Mucosa of descending colon (tissue), 3 donors: ENCODE results near the gene FXYD5. TPM values are rescaled to one million over a fixed set of nuclear protein-coding genes. Genes with fewer than 3 reads are reported as not detected.

ENCODE experiments used
- ATAC-seq: fragments of 200-7000 bp; cut with Tn5 transposase; one replicate; pipeline ENCODE4 v1.9.1; 2020; ENCODE audit warnings: mild to moderate bottlenecking, moderate library complexity
- DNase-seq, 3 donors: peaks; one replicate each; pipeline ENCODE4 v3.0.0-alpha.2; 2020
- H3K36me3 ChIP-seq: fragments of 200-600 bp; one replicate; pipeline ENCODE4 v1.8.0; 2021; ENCODE audit warnings: low read depth, mild to moderate bottlenecking
- H3K4me1 ChIP-seq: fragments of 200-600 bp; one replicate; pipeline ENCODE4 v1.8.0; 2021; ENCODE audit warnings: low read depth, mild to moderate bottlenecking
- H3K4me3 ChIP-seq: fragments of 200-600 bp; one replicate; pipeline ENCODE4 v1.8.0; 2021; ENCODE audit warnings: mild to moderate bottlenecking
- H3K9me3 ChIP-seq: fragments of 200-600 bp; one replicate; pipeline ENCODE4 v1.8.0; 2021; ENCODE audit warnings: mild to moderate bottlenecking
- CTCF ChIP-seq: fragments of 200-600 bp; IDR thresholded peaks from one replicate; pipeline ENCODE4 v1.8.0; 2022; ENCODE audit warnings: antibody characterized with exemption, mild to moderate bottlenecking
- intact Hi-C, 2 donors: fragments of 100-400 bp; cut with DNase I in 1 of 2; cut with micrococcal nuclease in 1 of 2; formaldehyde crosslinking; loops; one replicate each; pipeline versions ENCODE4 v1.11.0 to v1.11.1; 2022; cut with DNase I, micrococcal nuclease
- total RNA-seq, 3 donors: library from RNA; stranded (reverse); fragmentation: NEBNext Ultra II Directional in 2 of 3; extraction: Animal tissue kit (Norgen Biotek cat#: 25700) in 2 of 3; gene quantifications; one replicate each; pipeline versions ENCODE4 v1.2.1 to v1.2.4, GENCODE V29; 2021 to 2023
- donor health status: DM: no; HTN: no; CAD: no; lungs with moderate emphysema.
- donor health status: DM: no; HTN: no; CAD: no.
- donor health status: DM: no; HTN: yes; CAD: no.

Gene FXYD5
- total RNA-seq, 3 donors from 2014 or later = 9.1 to 20.8 (median 17.9) TPM

GRCh38 chr19:35213663-35214632 lies 59.4 kb downstream of the FXYD5 start:
- Histone ChIP-seq H3K9me3 (peaks cover 5% of the 10 kb centered on the region), H3K36me3 (no peaks in the 10 kb centered on the region), H3K4me1 (peaks cover 20% of the 10 kb centered on the region), H3K4me3 (no peak overlapping the region)
- DNase-seq (peak; percentile 64 to 91 (median 74)), ATAC-seq (peak; percentile 85)
- no peak for TF ChIP-seq CTCF
- intact Hi-C loops = no loop called here

GRCh38 chr19:35214766-35215422 lies 60.4 kb downstream of the FXYD5 start:
- H3K4me1 ChIP-seq = peaks cover 20% of the 10 kb centered on the region
- H3K36me3 ChIP-seq = no peaks in the 10 kb centered on the region
- ATAC-seq = no peak
- DNase-seq = no peak
- intact Hi-C loops = no loop called here
- peaks cover 5% of the 10 kb centered on the region for H3K9me3 ChIP-seq
- no peak for TF ChIP-seq CTCF
- no peak overlapping the region for H3K4me3 ChIP-seq

GRCh38 chr19:35216016-35216832 lies 61.7 kb downstream of the FXYD5 start:
- no peak for TF ChIP-seq CTCF
- intact Hi-C loops = no loop called here
- Histone ChIP-seq H3K36me3 (no peaks in the 10 kb centered on the region), H3K9me3 (peaks cover 5% of the 10 kb centered on the region), H3K4me1 (peaks cover 20% of the 10 kb centered on the region), H3K4me3 (no peak overlapping the region)
- ATAC-seq (no peak), DNase-seq (no peak)

GRCh38 chr19:35216833-35217648 lies 62.5 kb downstream of the FXYD5 start:
- no peak for TF ChIP-seq CTCF
- Histone ChIP-seq H3K36me3 (no peaks in the 10 kb centered on the region), H3K4me3 (no peak overlapping the region), H3K9me3 (peaks cover 5% of the 10 kb centered on the region), H3K4me1 (peaks cover 20% of the 10 kb centered on the region)
- DNase-seq = peak in 1 of 3 donors; percentile 54
- intact Hi-C loops = no loop called here
- peak; percentile 20 for ATAC-seq

- Histone ChIP-seq H3K36me3 (no peaks in the 10 kb centered on the region), H3K9me3 (peaks cover 5% of the 10 kb centered on the region), H3K4me1 (peaks cover 17% of the 10 kb centered on the region), H3K4me3 (no peak overlapping the region)
- intact Hi-C loops = no loop called here
- DNase-seq (no peak), ATAC-seq (no peak)
- no peak for TF ChIP-seq CTCF
These were observed 63.1 kb downstream of the FXYD5 start for GRCh38 chr19:35217649-35217990.
